NCI-H1105 (cell line): Measurements from ENCODE around the gene RCBTB1.
"Not testable (repeated sequence)": the region's sequence is repeated elsewhere in the genome, so short reads cannot be mapped to it uniquely, and the experiment has no call there.

Experiments
- DNase-seq: peaks from one replicate; lab custom pipeline; 2025; lab: John Stamatoyannopoulos, UW

RCBTB1 gene

GRCh38 chr13:49512578-49512977 is 72.8 kb downstream of the RCBTB1 start:
- DNase-seq, result no peak

GRCh38 chr13:49503951-49504350 is 81.4 kb downstream of the RCBTB1 start:
- DNase-seq, result no peak

GRCh38 chr13:49502954-49503353 is 82.4 kb downstream of the RCBTB1 start:
- DNase-seq, result no peak

GRCh38 chr13:49499889-49500660 is 85.3 kb downstream of the RCBTB1 start:
- DNase-seq, result no peak

GRCh38 chr13:49498206-49498605 is 87.2 kb downstream of the RCBTB1 start:
- no peak for DNase-seq

- DNase-seq, result no peak
Measured at GRCh38 chr13:49497272-49497671, 88.1 kb downstream of the RCBTB1 start.

- DNase-seq, result not testable (repeated sequence)
Measured at GRCh38 chr13:49496837-49497236, 88.5 kb downstream of the RCBTB1 start.

GRCh38 chr13:49495783-49496762 is 89.3 kb downstream of the RCBTB1 start, which contains the start of gene PHF11:
Gene PHF11, plus strand, starts transcription at chr13:49495953. Its CDS starts 49 bp downstream, at chr13:49496002.
- no peak for DNase-seq

GRCh38 chr13:49494645-49495044 is 90.7 kb downstream of the RCBTB1 start:
- no peak for DNase-seq

GRCh38 chr13:49488563-49488962 is 96.8 kb downstream of the RCBTB1 start:
- DNase-seq, result no peak
